ENCODE results near the gene AKNAD1.

The AKNAD1 gene, protein sequence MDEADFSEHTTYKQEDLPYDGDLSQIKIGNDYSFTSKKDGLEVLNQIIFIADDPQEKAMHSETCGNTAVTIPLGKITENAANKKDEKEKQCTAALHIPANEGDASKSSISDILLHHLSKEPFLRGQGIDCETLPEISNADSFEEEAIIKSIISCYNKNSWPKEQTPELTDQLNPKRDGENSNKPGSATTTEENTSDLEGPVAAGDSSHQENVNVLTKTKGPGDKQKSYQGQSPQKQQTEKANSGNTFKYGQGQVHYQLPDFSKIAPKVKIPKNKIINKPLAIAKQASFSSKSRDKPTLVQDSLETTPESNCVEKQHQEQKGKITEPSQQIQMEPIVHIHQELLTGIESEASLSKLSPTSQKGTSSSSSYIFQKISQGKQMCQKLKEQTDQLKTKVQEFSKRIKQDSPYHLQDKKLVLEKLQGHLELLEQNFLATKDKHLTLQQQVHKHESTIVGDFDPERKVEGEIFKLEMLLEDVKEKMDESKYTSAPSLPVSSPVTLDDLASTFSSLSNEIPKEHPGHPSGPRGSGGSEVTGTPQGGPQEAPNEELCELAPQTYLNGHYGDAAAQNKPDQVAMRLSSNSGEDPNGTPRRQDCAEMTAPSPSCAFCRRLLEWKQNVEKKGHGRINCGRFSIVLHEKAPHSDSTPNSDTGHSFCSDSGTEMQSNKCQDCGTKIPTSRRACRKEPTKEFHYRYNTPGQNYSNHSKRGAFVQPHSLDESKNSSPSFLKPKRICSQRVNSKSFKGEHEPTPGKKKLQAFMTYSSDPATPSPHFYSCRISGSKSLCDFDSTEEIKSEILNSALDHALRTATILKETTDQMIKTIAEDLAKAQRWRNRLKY

DNA sequence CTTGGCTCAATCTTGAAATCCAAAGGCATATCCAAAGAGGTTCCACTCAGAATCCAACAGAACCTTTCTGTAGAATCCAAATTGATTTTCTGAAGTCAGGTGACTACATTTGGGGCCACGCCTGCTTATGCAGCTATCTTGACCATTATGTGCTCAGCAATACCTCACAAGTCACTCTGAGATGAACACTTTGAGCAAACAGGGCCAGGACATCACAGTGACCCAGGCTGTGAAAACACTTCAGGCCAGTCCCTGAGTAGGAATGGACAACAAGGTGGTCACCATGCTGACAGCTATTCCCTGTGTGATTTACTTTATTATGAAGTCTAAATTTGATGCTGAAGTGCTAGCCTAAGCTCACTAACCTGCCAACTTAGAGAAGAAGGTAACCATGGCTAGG, at the start of gene AKNAD1:
Gene AKNAD1, minus strand, starts transcription at position 101 of the 400 bp plus-strand sequence. CDS start 4,430 bp downstream, outside the sequence.
- TF ChIP-seq, protein P1, sequence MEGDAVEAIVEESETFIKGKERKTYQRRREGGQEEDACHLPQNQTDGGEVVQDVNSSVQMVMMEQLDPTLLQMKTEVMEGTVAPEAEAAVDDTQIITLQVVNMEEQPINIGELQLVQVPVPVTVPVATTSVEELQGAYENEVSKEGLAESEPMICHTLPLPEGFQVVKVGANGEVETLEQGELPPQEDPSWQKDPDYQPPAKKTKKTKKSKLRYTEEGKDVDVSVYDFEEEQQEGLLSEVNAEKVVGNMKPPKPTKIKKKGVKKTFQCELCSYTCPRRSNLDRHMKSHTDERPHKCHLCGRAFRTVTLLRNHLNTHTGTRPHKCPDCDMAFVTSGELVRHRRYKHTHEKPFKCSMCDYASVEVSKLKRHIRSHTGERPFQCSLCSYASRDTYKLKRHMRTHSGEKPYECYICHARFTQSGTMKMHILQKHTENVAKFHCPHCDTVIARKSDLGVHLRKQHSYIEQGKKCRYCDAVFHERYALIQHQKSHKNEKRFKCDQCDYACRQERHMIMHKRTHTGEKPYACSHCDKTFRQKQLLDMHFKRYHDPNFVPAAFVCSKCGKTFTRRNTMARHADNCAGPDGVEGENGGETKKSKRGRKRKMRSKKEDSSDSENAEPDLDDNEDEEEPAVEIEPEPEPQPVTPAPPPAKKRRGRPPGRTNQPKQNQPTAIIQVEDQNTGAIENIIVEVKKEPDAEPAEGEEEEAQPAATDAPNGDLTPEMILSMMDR (IDR thresholded peaks at IDR 0.05; ENCODE audit: low read depth, low read length, missing control alignments), result no peak
- DNase-seq (ENCODE audit: extremely low read depth, low read depth), result no peak
- no peak within 1 kb of the TSS for H3K4me3 ChIP-seq (replicated peaks; ENCODE audit: low read depth, low read length)

DNA sequence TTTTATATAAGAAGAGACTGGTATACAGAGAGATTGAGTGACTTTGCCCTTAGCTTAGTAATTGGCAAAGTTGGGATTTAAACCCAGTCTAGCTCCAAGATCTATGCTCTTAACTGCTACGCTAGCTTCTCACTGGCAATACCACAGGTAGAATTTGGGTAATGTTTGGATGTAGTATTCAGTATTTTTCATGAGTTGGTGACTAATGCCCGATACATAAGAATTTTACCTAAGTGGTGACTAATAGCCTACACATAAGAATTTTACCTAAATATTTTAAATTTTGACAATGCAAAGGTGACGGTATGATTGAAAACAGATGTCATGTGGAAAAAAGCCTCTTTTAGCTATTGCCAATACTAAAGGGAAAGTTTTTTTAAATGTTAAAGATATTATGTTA, 44.2 kb upstream of the AKNAD1 start:
- no peak for DNase-seq (ENCODE audit: extremely low read depth, low read depth)
- H3K4me3 ChIP-seq (replicated peaks; ENCODE audit: low read depth, low read length), result no peak overlapping the region
- TF ChIP-seq, protein P1 (IDR thresholded peaks at IDR 0.05; ENCODE audit: low read depth, low read length, missing control alignments), result no peak

DNA sequence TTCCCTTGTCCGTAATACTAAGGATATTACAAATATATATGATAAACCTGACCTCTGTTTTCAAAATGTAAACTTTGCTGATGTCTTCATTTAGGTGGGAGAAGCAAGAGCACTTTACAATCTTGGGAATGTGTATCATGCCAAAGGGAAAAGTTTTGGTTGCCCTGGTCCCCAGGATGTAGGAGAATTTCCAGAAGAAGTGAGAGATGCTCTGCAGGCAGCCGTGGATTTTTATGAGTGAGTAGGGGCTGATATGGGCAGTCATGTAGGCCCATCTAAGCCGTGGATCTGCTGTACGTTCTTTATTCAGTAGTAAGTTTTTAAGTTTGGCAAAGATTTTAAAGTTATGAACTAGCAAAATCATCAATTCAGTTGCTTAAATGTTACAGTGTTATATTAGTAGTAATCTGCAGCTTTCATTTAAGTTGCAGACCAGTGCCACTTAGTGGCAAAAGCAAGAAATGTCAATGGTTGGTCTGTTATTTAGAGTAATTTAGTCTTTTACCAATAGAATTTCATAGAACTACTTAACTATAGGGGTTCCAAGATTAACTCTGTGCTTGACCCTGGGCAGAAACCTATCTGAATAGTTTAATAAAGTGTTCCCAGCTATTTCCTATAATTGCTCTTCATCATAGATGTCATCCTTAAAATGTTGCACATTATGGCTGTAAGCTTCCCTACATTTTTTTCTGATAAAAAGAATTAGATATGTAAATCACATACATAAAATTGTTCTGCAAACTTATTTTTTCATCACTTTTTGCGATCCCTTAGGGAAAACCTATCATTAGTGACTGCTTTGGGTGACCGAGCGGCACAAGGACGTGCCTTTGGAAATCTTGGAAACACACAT, 41.2 kb upstream of the AKNAD1 start:
- TF ChIP-seq, protein P1 (IDR thresholded peaks at IDR 0.05; ENCODE audit: low read depth, low read length, missing control alignments), result peak; percentile 52
- H3K4me3 ChIP-seq (replicated peaks; ENCODE audit: low read depth, low read length), result no peak overlapping the region
- DNase-seq (ENCODE audit: extremely low read depth, low read depth), result peak; percentile 48

DNA sequence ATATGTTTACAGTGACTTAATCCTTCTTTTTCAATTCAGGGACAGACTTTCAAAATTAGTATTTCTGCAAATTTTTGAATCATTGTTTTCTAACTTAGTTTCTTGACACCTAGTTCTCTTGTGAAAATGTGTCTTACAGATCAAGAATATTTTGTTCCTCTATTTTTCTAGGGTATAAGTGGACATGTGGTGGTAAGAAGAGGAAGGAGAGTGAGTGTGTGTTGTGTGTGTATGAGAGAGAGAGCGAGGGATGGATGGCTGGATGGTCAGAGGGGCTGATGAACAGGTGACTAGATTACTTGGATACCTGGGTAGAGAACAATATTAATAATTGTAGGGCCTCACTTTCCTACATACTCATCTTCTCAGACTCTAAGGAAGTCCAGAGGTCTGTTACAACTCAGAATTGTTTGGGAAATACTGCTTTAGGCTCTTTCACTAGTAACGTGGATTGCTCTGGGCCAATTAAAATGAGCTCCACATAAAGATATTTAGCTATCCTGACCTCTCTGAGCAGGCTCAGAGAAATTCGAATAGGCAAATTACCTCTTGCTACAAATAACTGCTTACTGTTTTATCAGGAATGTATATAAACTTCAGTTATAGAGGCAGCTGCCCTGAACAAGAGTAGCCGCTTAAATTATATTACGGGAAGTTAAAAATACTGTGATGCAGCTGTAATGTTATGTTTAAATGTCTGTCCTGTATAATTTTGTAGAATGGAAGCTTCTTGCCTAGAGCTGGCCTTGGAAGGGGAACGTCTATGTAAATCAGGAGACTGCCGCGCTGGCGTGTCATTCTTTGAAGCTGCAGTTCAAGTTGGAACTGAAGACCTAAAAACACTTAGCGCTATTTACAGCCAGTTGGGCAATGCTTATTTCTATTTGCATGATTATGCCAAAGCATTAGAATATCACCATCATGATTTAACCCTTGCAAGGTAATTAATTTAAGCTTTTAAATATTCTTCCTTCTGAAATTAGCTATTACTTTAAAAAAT, 39.6 kb upstream of the AKNAD1 start:
- DNase-seq (ENCODE audit: extremely low read depth, low read depth), result no peak
- TF ChIP-seq, protein P1 (IDR thresholded peaks at IDR 0.05; ENCODE audit: low read depth, low read length, missing control alignments), result no peak
- H3K4me3 ChIP-seq (replicated peaks; ENCODE audit: low read depth, low read length), result no peak overlapping the region

DNA sequence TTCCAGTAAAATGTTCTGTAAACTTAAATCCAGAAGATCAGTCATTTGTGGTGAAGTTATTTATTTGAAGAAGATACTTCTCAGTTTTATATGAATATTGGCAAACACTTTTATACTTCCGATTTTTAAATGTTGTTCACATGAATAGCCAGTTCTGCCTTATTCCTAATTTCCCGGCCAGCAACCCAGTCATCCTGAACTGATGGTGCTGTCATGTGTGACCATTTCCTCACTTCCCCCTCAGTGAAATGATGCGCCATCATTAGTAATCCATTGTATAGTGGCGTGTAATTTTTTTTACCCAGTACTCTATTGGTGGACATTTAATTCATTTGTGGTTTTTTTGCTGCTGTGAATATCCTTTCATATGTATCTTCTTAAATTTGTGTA, 36.2 kb upstream of the AKNAD1 start:
- DNase-seq (ENCODE audit: extremely low read depth, low read depth), result no peak
- TF ChIP-seq, protein P1 (IDR thresholded peaks at IDR 0.05; ENCODE audit: low read depth, low read length, missing control alignments), result no peak
- H3K4me3 ChIP-seq (replicated peaks; ENCODE audit: low read depth, low read length), result no peak overlapping the region

Data from HFF-Myc (cell line).